Measurements from ENCODE around the gene GUK1.

DNA sequence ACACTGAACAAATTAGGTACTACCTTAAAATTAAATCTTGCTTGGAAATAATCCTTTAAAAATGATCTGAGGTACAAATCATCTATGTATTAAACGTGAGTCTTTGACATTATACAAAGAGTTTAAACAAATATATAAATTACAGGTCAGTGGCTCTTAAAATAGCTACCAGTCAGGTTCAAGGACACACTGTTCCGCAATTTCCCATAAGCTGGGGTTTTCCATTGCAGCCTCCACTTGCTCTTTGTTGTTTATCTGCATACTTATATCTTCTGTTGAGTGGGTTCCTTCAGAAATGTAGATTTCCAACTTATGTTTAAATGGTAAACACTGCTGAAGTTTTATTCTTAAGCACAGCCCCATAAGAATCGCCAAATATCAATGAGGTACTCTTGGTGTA is 25.3 kb upstream of the GUK1 start:
- no peak for TF ChIP-seq CTCF (IDR thresholded peaks at IDR 0.05)
- no peak for TF ChIP-seq POLR2A (IDR thresholded peaks at IDR 0.05)

Data from Peyer's patch (tissue), 4 donors.